Liver (tissue), 9 donors: ENCODE data around the gene AZGP1. TPM values are rescaled to one million over a fixed set of nuclear protein-coding genes. Genes with fewer than 3 reads are reported as not detected.

Source experiments
- DNase-seq: peaks from one replicate; pipeline ENCODE4 v3.0.0-alpha.2; 2017; ENCODE audit warnings: low spot score
- H3K27ac ChIP-seq, 2 donors: one replicate each; pipeline ENCODE4 v1.7.0; 2013; ENCODE audit warnings: inconsistent platforms in 2 of 2, low read length in 2 of 2, control low read depth in 1 of 2, low read depth in 1 of 2, mild to moderate bottlenecking in 1 of 2
- H3K27me3 ChIP-seq, 4 donors: one replicate each; pipeline versions ENCODE4 v1.6.1 to v1.7.0; 2013; ENCODE audit warnings: low read length in 3 of 4, inconsistent platforms in 1 of 4, mild to moderate bottlenecking in 1 of 4, moderate library complexity in 1 of 4; ENCODE audit not compliant: control insufficient read depth in 4 of 4, insufficient read depth in 4 of 4
- H3K36me3 ChIP-seq, 4 donors: one replicate each; pipeline versions ENCODE4 v1.6.1 to v1.7.0; 2013; ENCODE audit warnings: low read length in 3 of 4, mild to moderate bottlenecking in 3 of 4, low read depth in 1 of 4, moderate library complexity in 1 of 4; ENCODE audit not compliant: control insufficient read depth in 4 of 4, insufficient read depth in 3 of 4
- H3K4me1 ChIP-seq, 4 donors: one replicate each; pipeline versions ENCODE4 v1.6.1 to v1.7.0; 2013; ENCODE audit warnings: low read length in 3 of 4, mild to moderate bottlenecking in 3 of 4, moderate library complexity in 1 of 4; ENCODE audit not compliant: control insufficient read depth in 4 of 4, insufficient read depth in 4 of 4
- H3K4me3 ChIP-seq, 3 donors: one replicate each; pipeline versions ENCODE4 v1.6.1 to v1.7.0; 2013; ENCODE audit warnings: low read length in 3 of 3, control low read depth in 1 of 3, low read depth in 1 of 3, mild to moderate bottlenecking in 1 of 3
- H3K9ac ChIP-seq, 2 donors: one replicate each; pipeline ENCODE4 v1.7.0; 2013; ENCODE audit warnings: low read length in 2 of 2, mild to moderate bottlenecking in 2 of 2, moderate library complexity in 2 of 2, control low read depth in 1 of 2, low read depth in 1 of 2
- H3K9me3 ChIP-seq, 4 donors: one replicate each; pipeline versions ENCODE4 v1.6.1 to v1.7.0; 2013; ENCODE audit warnings: low read length in 3 of 4; ENCODE audit not compliant: control insufficient read depth in 4 of 4
- EGR1 ChIP-seq, 2 donors: IDR thresholded peaks; 2 replicates each; pipeline ENCODE4 v1.6.1; 2016 to 2018; ENCODE audit warnings: antibody characterized with exemption in 2 of 2, low read depth in 2 of 2
- FOXA1 ChIP-seq: IDR thresholded peaks from 2 replicates; pipeline ENCODE4 v1.6.1; 2016; ENCODE audit warnings: antibody characterized with exemption
- FOXA2 ChIP-seq: IDR thresholded peaks from 2 replicates; pipeline ENCODE4 v1.6.1; 2016; ENCODE audit warnings: antibody characterized with exemption
- GABPA ChIP-seq, 2 donors: IDR thresholded peaks in 1 of 2; conservative IDR thresholded peaks in 1 of 2; 2 replicates each; pipeline ENCODE4 v1.6.1; 2016; ENCODE audit warnings: antibody characterized with exemption in 2 of 2, mild to moderate bottlenecking in 1 of 2, moderate library complexity in 1 of 2
- HNF4A ChIP-seq, 2 donors: conservative IDR thresholded peaks; 2 replicates each; pipeline ENCODE4 v1.6.1; 2016; ENCODE audit warnings: antibody characterized with exemption in 2 of 2, mild to moderate bottlenecking in 2 of 2
- HNF4G ChIP-seq: IDR thresholded peaks from 2 replicates; pipeline ENCODE4 v1.6.1; 2016; ENCODE audit warnings: antibody characterized with exemption
- JUND ChIP-seq, 2 donors: IDR thresholded peaks; 2 replicates each; pipeline ENCODE4 v1.6.1; 2016; ENCODE audit warnings: antibody characterized with exemption in 2 of 2
- MAX ChIP-seq: IDR thresholded peaks from 2 replicates; pipeline ENCODE4 v1.6.1; 2016; ENCODE audit warnings: antibody characterized with exemption
- NR2F2 ChIP-seq: IDR thresholded peaks from 2 replicates; pipeline ENCODE4 v1.6.1; 2016; ENCODE audit warnings: antibody characterized with exemption
- RAD21 ChIP-seq, 2 donors: IDR thresholded peaks; 2 replicates each; pipeline ENCODE4 v1.6.1; 2016; ENCODE audit warnings: antibody characterized with exemption in 2 of 2, mild to moderate bottlenecking in 2 of 2
- RXRA ChIP-seq, 2 donors: IDR thresholded peaks; 2 replicates each; pipeline ENCODE4 v1.6.1; 2017 to 2018; ENCODE audit warnings: antibody characterized with exemption in 2 of 2, mild to moderate bottlenecking in 1 of 2
- SP1 ChIP-seq: IDR thresholded peaks from 2 replicates; pipeline ENCODE4 v1.6.1; 2018; ENCODE audit warnings: antibody characterized with exemption, mild to moderate bottlenecking
- TAF1 ChIP-seq: conservative IDR thresholded peaks from 2 replicates; pipeline ENCODE4 v1.6.1; 2016; ENCODE audit warnings: antibody characterized with exemption, mild to moderate bottlenecking
- YY1 ChIP-seq: IDR thresholded peaks from 2 replicates; pipeline ENCODE4 v1.6.1; 2016; ENCODE audit warnings: antibody characterized with exemption, mild to moderate bottlenecking
- WGBS: extraction: QIAGEN DNeasy Blood & Tissue Kit; methylation state at CpG from one replicate; pipeline ENCODE4 v1.1.7; 2013; 5-methylcytosine and 5-hydroxymethylcytosine counted together
- polyA plus RNA-seq, 2 donors: library from polyadenylated mRNA; stranded (reverse) in 1 of 2; unstranded in 1 of 2; fragments of 200-250 nt in 1 of 2; fragments of >200 nt in 1 of 2; fragmentation: Nextera tagmentation in 1 of 2; extraction: Ambion mirVana in 1 of 2; gene quantifications; one replicate each; pipeline versions ENCODE4 v1.2.1 to v1.2.3, GENCODE V29; 2013 to 2015
- total RNA-seq, 2 donors: library from RNA; depleted of rRNA; stranded (reverse); fragments of >200 nt; gene quantifications; one replicate each; pipeline ENCODE4 v1.2.3, GENCODE V29; 2014
- TF ChIP-seq, protein P1 (sequence below): IDR thresholded peaks from 2 replicates; pipeline ENCODE4 v1.6.1; 2016; ENCODE audit warnings: antibody characterized with exemption, mild to moderate bottlenecking
- TF ChIP-seq, protein P2 (sequence below): IDR thresholded peaks from 2 replicates; pipeline ENCODE4 v1.6.1; 2016; ENCODE audit warnings: antibody characterized with exemption
- TF ChIP-seq, protein P3 (sequence below): fragments of 150-350 bp; IDR thresholded peaks from 2 replicates; pipeline ENCODE4 v1.5.1; 2017; ENCODE audit warnings: improper control_type of control experiment, low read depth, low read length; ENCODE audit not compliant: missing input control
- TF ChIP-seq, protein P4 (sequence below): IDR thresholded peaks from 2 replicates; pipeline ENCODE4 v1.6.1; 2016; ENCODE audit warnings: antibody characterized with exemption
- donor health status: healthy.
- donor health status: healthy.
- donor health status: healthy.
- donor health status: healthy.
- donor health status: healthy.

AZGP1 gene
- total and polyA plus RNA-seq, 4 donors: 99.5 to 2,721 (median 1,150) TPM

- H3K4me1 ChIP-seq: peaks cover 20 to 67% (median 47%) of the 10 kb centered on the region in 4 donors
These were observed 40.5 kb upstream of the AZGP1 start for GRCh38 chr7:100016215-100016901.

More at GRCh38 chr7:100016215-100016901, 40.5 kb upstream of the AZGP1 start:
- Histone ChIP-seq H3K9me3 (no peaks in the 10 kb centered on the region), H3K27me3 (no peaks in the 10 kb centered on the region), H3K9ac (peak overlapping the region; percentile 99 to 100), H3K36me3 (peaks cover 0 to 3% (median 1%) of the 10 kb centered on the region in 4 donors), H3K4me3 (peak overlapping the region; percentile 85 to 98 (median 95)), H3K27ac (peak overlapping the region; percentile 86 to 98)
- no peak for DNase-seq
- 8% methylated on average over 11 of the region's 11 CpGs for WGBS
- TF ChIP-seq HNF4A (conservative IDR thresholded peaks at IDR 0.05) (no peak), GABPA (IDR thresholded peaks at IDR 0.05 in 1 of 2, conservative IDR thresholded peaks at IDR 0.05 in 1 of 2) (no peak), TAF1 (no peak), NR2F2 (no peak), YY1 (no peak), JUND (IDR thresholded peaks at IDR 0.05) (no peak), FOXA2 (no peak), SP1 (no peak), RAD21 (IDR thresholded peaks at IDR 0.05) (peak in 1 of 2 donors; percentile 7), HNF4G (no peak), EGR1 (IDR thresholded peaks at IDR 0.05; ENCODE audit: low read depth in 2 of 2) (no peak), MAX (no peak), FOXA1 (no peak), RXRA (IDR thresholded peaks at IDR 0.05) (peak in 1 of 2 donors; percentile 33)
- TF ChIP-seq, protein P1, sequence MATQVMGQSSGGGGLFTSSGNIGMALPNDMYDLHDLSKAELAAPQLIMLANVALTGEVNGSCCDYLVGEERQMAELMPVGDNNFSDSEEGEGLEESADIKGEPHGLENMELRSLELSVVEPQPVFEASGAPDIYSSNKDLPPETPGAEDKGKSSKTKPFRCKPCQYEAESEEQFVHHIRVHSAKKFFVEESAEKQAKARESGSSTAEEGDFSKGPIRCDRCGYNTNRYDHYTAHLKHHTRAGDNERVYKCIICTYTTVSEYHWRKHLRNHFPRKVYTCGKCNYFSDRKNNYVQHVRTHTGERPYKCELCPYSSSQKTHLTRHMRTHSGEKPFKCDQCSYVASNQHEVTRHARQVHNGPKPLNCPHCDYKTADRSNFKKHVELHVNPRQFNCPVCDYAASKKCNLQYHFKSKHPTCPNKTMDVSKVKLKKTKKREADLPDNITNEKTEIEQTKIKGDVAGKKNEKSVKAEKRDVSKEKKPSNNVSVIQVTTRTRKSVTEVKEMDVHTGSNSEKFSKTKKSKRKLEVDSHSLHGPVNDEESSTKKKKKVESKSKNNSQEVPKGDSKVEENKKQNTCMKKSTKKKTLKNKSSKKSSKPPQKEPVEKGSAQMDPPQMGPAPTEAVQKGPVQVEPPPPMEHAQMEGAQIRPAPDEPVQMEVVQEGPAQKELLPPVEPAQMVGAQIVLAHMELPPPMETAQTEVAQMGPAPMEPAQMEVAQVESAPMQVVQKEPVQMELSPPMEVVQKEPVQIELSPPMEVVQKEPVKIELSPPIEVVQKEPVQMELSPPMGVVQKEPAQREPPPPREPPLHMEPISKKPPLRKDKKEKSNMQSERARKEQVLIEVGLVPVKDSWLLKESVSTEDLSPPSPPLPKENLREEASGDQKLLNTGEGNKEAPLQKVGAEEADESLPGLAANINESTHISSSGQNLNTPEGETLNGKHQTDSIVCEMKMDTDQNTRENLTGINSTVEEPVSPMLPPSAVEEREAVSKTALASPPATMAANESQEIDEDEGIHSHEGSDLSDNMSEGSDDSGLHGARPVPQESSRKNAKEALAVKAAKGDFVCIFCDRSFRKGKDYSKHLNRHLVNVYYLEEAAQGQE: no peak
- TF ChIP-seq, protein P2, sequence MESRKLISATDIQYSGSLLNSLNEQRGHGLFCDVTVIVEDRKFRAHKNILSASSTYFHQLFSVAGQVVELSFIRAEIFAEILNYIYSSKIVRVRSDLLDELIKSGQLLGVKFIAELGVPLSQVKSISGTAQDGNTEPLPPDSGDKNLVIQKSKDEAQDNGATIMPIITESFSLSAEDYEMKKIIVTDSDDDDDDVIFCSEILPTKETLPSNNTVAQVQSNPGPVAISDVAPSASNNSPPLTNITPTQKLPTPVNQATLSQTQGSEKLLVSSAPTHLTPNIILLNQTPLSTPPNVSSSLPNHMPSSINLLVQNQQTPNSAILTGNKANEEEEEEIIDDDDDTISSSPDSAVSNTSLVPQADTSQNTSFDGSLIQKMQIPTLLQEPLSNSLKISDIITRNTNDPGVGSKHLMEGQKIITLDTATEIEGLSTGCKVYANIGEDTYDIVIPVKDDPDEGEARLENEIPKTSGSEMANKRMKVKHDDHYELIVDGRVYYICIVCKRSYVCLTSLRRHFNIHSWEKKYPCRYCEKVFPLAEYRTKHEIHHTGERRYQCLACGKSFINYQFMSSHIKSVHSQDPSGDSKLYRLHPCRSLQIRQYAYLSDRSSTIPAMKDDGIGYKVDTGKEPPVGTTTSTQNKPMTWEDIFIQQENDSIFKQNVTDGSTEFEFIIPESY: no peak
- TF ChIP-seq, protein P3, sequence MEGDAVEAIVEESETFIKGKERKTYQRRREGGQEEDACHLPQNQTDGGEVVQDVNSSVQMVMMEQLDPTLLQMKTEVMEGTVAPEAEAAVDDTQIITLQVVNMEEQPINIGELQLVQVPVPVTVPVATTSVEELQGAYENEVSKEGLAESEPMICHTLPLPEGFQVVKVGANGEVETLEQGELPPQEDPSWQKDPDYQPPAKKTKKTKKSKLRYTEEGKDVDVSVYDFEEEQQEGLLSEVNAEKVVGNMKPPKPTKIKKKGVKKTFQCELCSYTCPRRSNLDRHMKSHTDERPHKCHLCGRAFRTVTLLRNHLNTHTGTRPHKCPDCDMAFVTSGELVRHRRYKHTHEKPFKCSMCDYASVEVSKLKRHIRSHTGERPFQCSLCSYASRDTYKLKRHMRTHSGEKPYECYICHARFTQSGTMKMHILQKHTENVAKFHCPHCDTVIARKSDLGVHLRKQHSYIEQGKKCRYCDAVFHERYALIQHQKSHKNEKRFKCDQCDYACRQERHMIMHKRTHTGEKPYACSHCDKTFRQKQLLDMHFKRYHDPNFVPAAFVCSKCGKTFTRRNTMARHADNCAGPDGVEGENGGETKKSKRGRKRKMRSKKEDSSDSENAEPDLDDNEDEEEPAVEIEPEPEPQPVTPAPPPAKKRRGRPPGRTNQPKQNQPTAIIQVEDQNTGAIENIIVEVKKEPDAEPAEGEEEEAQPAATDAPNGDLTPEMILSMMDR: no peak
- TF ChIP-seq, protein P4, sequence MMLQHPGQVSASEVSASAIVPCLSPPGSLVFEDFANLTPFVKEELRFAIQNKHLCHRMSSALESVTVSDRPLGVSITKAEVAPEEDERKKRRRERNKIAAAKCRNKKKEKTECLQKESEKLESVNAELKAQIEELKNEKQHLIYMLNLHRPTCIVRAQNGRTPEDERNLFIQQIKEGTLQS: peak; percentile 1
